ENCODE results near the gene ZBTB8OS. TPM values are rescaled to one million over a fixed set of nuclear protein-coding genes. Genes with fewer than 3 reads are reported as not detected.
"Not testable (repeated sequence)": the region's sequence is repeated elsewhere in the genome, so short reads cannot be mapped to it uniquely, and the experiment has no call there.

Gene ZBTB8OS
- total RNA-seq, 1 experiment from 2014 or later, result 85.2 TPM

DNA sequence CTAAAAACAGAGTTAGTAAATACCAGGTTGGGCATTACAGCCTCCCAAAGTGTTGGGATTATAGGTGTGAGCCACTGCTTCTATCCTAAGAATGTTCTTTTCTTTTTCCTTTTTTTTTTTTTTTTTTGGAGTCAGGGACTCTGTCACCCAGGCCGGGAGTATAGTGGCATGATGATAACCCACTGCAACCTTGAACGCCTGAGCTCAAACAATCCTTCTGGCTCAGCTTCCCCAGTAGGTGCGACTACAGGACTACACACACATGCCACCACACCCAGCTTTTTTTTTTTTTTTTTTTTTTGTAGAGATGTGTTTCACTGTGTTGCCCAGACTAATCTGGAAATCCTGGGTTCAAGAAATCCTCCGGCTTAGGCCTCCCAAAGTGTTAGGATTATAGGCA, 5.9 kb downstream of the ZBTB8OS start:
- no peaks in the 10 kb centered on the region for H3K9me3 ChIP-seq (ENCODE audit: low read length)
- no peaks in the 10 kb centered on the region for H3K9me2 ChIP-seq (replicated peaks; ENCODE audit: low read length)
- no peak overlapping the region for H3K9ac ChIP-seq (ENCODE audit: low read length)
- no TSS peak for BruUV-seq (replicated peaks)
- H4K20me1 ChIP-seq (ENCODE audit: low read length), result no peaks in the 10 kb centered on the region
- ATAC-seq, result no peak
- H3F3A ChIP-seq (ENCODE audit: low read length, unreplicated experiment), result no peaks in the 10 kb centered on the region
- peaks cover 10% of the 10 kb centered on the region; the same call in 1 of the 2 replicates for H3K4me1 ChIP-seq (ENCODE audit: insufficient read depth, low read length)
- TF ChIP-seq, protein P1, sequence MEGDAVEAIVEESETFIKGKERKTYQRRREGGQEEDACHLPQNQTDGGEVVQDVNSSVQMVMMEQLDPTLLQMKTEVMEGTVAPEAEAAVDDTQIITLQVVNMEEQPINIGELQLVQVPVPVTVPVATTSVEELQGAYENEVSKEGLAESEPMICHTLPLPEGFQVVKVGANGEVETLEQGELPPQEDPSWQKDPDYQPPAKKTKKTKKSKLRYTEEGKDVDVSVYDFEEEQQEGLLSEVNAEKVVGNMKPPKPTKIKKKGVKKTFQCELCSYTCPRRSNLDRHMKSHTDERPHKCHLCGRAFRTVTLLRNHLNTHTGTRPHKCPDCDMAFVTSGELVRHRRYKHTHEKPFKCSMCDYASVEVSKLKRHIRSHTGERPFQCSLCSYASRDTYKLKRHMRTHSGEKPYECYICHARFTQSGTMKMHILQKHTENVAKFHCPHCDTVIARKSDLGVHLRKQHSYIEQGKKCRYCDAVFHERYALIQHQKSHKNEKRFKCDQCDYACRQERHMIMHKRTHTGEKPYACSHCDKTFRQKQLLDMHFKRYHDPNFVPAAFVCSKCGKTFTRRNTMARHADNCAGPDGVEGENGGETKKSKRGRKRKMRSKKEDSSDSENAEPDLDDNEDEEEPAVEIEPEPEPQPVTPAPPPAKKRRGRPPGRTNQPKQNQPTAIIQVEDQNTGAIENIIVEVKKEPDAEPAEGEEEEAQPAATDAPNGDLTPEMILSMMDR (conservative IDR thresholded peaks at IDR 0.05; ENCODE audit: low read depth, low read length), result no peak
- TF ChIP-seq EZH2phosphoT487 (IDR thresholded peaks at IDR 0.05; ENCODE audit: borderline replicate concordance, low read length), result no peak
- TF ChIP-seq EZH2 (IDR thresholded peaks at IDR 0.05; ENCODE audit: low read length, unreplicated experiment), result no peak
- no peaks in the 10 kb centered on the region for H3K36me3 ChIP-seq (ENCODE audit: low read depth, low read length)
- no peak for DNase-seq
- intact Hi-C loops (cut with micrococcal nuclease), result no loop called here
- H3K27ac ChIP-seq (ENCODE audit: low read length), result no peak overlapping the region
- POLR2A ChIA-PET (ENCODE audit: unreplicated experiment), result no interaction called here
- no peak overlapping the region for H2AFZ ChIP-seq (ENCODE audit: low read length)
- H3K27me3 ChIP-seq (ENCODE audit: low read length), result no peaks in the 10 kb centered on the region
- H3K79me2 ChIP-seq (ENCODE audit: low read length), result peaks cover 77% of the 10 kb centered on the region
- no peak overlapping the region for H3K4me3 ChIP-seq (ENCODE audit: low read length)
- CTCF ChIA-PET, result interaction anchor here (0.7 kb wide), 1 partner anchor 157 kb away, joined by 13 read pairs; no protein-coding TSS in a partner anchor
- H3K4me2 ChIP-seq (ENCODE audit: low read length), result no peak overlapping the region

DNA sequence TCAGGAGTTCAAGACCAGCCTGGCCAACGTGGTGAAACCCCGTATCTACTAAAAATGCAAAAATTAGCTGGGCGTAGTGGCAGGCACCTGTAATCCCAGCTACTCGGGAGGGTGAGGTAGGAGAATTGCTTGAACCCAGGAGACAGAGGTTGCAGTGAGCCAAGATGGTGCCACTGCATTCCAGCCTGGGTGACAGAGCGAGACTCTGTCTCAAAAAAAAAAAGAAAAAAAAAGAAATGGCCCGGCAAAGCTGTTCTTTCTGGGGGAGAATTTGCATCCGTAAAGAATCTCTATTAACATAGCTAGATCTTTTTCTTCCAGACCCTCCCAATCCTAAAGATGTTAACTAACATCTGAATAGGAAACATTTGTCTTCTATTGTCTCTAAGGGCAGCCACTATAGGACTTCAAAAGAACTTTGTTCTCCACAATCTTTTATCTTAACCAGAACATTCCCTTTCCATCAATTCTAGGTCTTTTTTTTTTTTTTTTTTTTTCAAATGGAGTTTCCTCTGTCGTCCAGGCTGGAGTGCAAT, 8.0 kb downstream of the ZBTB8OS start:
- H2AFZ ChIP-seq (ENCODE audit: low read length); intact Hi-C loops (cut with micrococcal nuclease); POLR2A ChIA-PET (ENCODE audit: unreplicated experiment); DNase-seq; H4K20me1 ChIP-seq (ENCODE audit: low read length); H3K36me3 ChIP-seq (ENCODE audit: low read depth, low read length); H3K9ac ChIP-seq (ENCODE audit: low read length); H3F3A ChIP-seq (ENCODE audit: low read length, unreplicated experiment); H3K9me3 ChIP-seq (ENCODE audit: low read length); H3K9me2 ChIP-seq (replicated peaks; ENCODE audit: low read length); H3K4me2 ChIP-seq (ENCODE audit: low read length); BruUV-seq (replicated peaks); H3K27me3 ChIP-seq (ENCODE audit: low read length); CTCF ChIA-PET; H3K27ac ChIP-seq (ENCODE audit: low read length); ATAC-seq; H3K4me1 ChIP-seq (ENCODE audit: insufficient read depth, low read length); H3K4me3 ChIP-seq (ENCODE audit: low read length): not testable (repeated sequence)
- peaks cover 68% of the 10 kb centered on the region for H3K79me2 ChIP-seq (ENCODE audit: low read length)

DNA sequence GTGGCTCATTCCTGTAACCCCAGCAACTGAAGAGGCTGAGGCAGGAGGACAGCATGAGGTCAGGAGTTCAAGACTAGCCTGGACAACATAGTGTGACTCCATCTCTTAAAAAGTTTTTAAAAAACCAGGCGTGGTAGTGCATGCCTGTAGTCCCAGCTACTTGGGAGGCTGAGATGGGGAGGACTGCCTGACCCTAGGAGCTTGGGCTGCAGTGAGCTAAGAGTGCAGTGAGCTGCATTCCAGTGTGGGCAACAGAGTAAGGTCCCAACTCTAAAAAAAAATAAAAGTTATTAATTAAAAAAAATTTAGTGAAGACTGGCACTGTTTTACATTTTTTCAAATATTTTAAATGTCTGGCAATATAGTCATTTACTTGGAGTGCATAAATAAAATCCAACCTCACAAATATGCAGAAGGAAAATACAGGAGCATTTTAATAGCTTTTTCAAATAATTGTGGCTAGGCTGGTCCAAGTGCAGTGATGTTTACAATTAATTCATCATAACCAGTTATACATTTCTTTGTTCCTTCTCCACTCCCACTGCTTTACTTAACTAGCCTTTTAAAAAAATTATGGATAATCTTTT, 10.8 kb downstream of the ZBTB8OS start:
- no peaks in the 10 kb centered on the region for H3K9me2 ChIP-seq (replicated peaks; ENCODE audit: low read length)
- intact Hi-C loops (cut with micrococcal nuclease), result no loop called here
- H3K9ac ChIP-seq (ENCODE audit: low read length), result no peak overlapping the region
- TF ChIP-seq EZH2 (IDR thresholded peaks at IDR 0.05; ENCODE audit: low read length, unreplicated experiment) (no peak), EZH2phosphoT487 (IDR thresholded peaks at IDR 0.05; ENCODE audit: borderline replicate concordance, low read length) (no peak)
- TF ChIP-seq, protein P1 (conservative IDR thresholded peaks at IDR 0.05; ENCODE audit: low read depth, low read length), result no peak
- BruUV-seq (replicated peaks), result no TSS peak
- DNase-seq (no peak), ATAC-seq (peak; percentile 11; the same call in 1 of the 2 replicates)
- no peak overlapping the region for H3K4me3 ChIP-seq (ENCODE audit: low read length)
- POLR2A ChIA-PET (ENCODE audit: unreplicated experiment), result no interaction called here
- no peak overlapping the region for H3K27ac ChIP-seq (ENCODE audit: low read length)
- peaks cover 12% of the 10 kb centered on the region; the same call in 1 of the 2 replicates for H3K4me1 ChIP-seq (ENCODE audit: insufficient read depth, low read length)
- no peak overlapping the region for H2AFZ ChIP-seq (ENCODE audit: low read length)
- H3K79me2 ChIP-seq (ENCODE audit: low read length), result peaks cover 65% of the 10 kb centered on the region
- no peaks in the 10 kb centered on the region; the same call in 1 of the 2 replicates for H3K36me3 ChIP-seq (ENCODE audit: low read depth, low read length)
- no peaks in the 10 kb centered on the region for H3K27me3 ChIP-seq (ENCODE audit: low read length)
- H3F3A ChIP-seq (ENCODE audit: low read length, unreplicated experiment), result no peaks in the 10 kb centered on the region
- H4K20me1 ChIP-seq (ENCODE audit: low read length), result no peaks in the 10 kb centered on the region
- no peaks in the 10 kb centered on the region for H3K9me3 ChIP-seq (ENCODE audit: low read length)
- no peak overlapping the region for H3K4me2 ChIP-seq (ENCODE audit: low read length)
- CTCF ChIA-PET, result no interaction called here
